ENCODE data around the gene GNAO1.

Gene GNAO1

DNA sequence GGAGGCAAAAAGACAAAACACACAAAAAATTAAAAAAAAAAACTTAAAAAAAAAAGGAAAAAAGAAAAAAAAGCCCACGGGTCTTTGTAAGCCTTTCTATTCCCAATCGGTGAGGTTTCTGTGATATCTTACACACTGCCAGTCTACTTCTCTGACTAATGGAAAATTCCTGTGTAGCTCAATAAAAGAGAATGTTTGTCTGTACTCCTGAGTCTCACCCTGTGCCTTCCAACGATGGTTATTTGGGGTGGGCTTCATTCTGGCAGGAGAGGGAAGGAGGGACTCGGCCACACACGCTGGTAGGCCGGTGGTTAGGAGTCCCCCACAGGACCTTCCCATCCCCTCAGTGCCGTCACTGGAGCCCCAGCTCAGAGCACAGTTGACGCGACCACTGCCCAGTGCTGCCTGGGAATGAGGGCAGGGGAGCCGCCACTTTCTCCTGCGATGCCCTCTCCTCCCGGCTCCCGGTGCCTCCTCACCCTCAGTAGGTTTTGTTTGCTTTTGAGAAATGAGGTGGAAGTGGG lies 166.0 kb downstream of the GNAO1 start:
- Histone ChIP-seq H3K9me3 (no peaks in the 10 kb centered on the region), H3K27ac (peak overlapping the region; percentile 58), H3K4me1 (ENCODE audit: control insufficient read depth in 1 of 2, insufficient read depth in 1 of 2, low read depth in 1 of 2, low read length in 1 of 2) (peaks cover 23 to 24% of the 10 kb centered on the region in 2 experiments), H3K4me3 (ENCODE audit: low read depth in 1 of 2, low read length in 1 of 2) (peak overlapping the region; percentile 46 to 62), H3K36me3 (peaks cover 9% of the 10 kb centered on the region), H3K27me3 (no peaks in the 10 kb centered on the region)
- TF ChIP-seq CTCF (IDR thresholded peaks at IDR 0.05), result no peak

GRCh38 chr16:56357765-56358322 lies 166.6 kb downstream of the GNAO1 start:
- Histone ChIP-seq H3K4me3 (ENCODE audit: low read depth in 1 of 2, low read length in 1 of 2) (peak overlapping the region; percentile 46 to 62), H3K9me3 (no peaks in the 10 kb centered on the region), H3K27me3 (no peaks in the 10 kb centered on the region), H3K36me3 (peaks cover 15% of the 10 kb centered on the region), H3K27ac (peak overlapping the region; percentile 58), H3K4me1 (ENCODE audit: control insufficient read depth in 1 of 2, insufficient read depth in 1 of 2, low read depth in 1 of 2, low read length in 1 of 2) (peaks cover 23 to 24% of the 10 kb centered on the region in 2 experiments)
- no peak for TF ChIP-seq CTCF (IDR thresholded peaks at IDR 0.05)

DNA sequence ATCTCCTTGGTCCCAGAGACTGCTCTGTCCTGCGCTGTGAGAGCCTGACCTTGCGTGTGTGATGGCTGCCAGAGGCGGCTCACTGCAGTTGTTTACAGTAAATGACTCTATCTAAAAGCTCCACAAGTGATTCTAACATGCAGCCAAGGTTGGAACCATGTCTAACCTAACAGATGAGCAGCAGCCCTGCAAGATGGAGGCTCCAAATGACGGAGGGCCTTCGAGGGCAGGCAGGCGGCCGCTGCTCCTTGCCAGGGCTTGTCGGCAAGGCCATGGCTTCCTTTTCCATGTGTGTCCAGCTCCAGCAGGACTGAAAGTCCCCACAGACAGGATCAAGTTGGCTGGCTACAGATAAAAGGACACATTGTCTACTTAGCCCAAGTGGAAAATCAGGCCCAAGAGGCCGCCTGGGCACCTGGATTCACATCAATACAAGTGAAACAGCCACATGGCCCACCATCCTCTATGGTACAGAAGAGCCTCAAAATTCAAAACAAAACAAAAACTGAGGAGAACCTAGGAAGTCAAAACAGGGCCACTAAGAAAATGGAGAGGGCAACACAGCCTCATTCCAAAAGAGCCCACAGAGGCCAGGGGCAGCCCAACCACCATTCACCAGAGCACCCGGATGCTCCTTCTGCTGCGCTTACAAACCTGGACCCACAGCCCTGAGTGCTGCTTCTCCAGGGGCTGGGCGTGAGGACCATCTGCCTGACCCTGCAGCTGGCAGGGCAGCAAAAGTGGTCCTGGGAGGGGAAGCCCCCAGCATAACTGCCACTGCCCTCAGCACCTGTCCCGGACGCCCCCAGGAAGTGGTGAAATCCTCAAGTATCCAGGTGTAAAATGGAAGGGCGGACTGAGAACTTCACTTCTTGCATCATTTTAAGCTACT lies 169.1 kb downstream of the GNAO1 start:
- Histone ChIP-seq H3K9me3 (no peaks in the 10 kb centered on the region), H3K4me1 (ENCODE audit: control insufficient read depth in 1 of 2, insufficient read depth in 1 of 2, low read depth in 1 of 2, low read length in 1 of 2) (peaks cover 23 to 24% of the 10 kb centered on the region in 2 experiments), H3K27me3 (no peaks in the 10 kb centered on the region), H3K27ac (peak overlapping the region; percentile 13), H3K4me3 (ENCODE audit: low read depth in 1 of 2, low read length in 1 of 2) (no peak overlapping the region), H3K36me3 (peaks cover 39% of the 10 kb centered on the region)
- TF ChIP-seq CTCF (IDR thresholded peaks at IDR 0.05), result no peak

DNA sequence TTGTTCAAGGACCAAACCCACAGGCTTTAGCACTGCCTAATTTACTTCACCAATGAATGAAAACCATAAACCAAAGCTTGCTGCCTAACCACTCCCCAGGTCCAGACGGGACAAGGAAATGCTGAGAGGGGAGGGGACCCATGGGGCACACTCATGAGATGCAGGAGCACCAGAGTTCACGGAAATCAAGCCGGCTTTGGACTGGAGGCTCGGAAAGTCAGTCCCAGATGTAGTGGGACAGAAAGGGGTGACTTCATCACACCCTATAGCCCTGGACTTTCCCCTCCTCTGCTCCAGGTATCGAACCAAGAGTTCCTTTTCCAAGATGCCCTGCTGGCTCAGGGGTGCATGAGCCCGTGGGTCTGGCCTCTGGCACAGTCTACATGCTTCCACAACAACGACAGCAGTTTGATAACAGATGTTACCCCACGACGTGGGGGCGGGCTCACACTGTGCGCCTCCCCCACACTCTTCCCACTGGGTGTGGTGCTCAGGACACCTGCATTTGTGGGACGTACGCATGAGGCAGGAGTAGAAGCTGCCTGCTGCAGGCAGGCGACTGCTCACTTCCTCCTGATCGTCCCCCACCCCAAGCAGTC lies 170.9 kb downstream of the GNAO1 start:
- TF ChIP-seq CTCF (IDR thresholded peaks at IDR 0.05), result no peak
- H3K4me1 ChIP-seq (ENCODE audit: control insufficient read depth in 1 of 2, insufficient read depth in 1 of 2, low read depth in 1 of 2, low read length in 1 of 2), result peaks cover 13 to 14% of the 10 kb centered on the region in 2 experiments
- H3K9me3 ChIP-seq, result no peaks in the 10 kb centered on the region
- no peak overlapping the region for H3K4me3 ChIP-seq (ENCODE audit: low read depth in 1 of 2, low read length in 1 of 2)
- H3K36me3 ChIP-seq, result peaks cover 50% of the 10 kb centered on the region
- H3K27ac ChIP-seq, result no peak overlapping the region
- no peaks in the 10 kb centered on the region for H3K27me3 ChIP-seq

DNA sequence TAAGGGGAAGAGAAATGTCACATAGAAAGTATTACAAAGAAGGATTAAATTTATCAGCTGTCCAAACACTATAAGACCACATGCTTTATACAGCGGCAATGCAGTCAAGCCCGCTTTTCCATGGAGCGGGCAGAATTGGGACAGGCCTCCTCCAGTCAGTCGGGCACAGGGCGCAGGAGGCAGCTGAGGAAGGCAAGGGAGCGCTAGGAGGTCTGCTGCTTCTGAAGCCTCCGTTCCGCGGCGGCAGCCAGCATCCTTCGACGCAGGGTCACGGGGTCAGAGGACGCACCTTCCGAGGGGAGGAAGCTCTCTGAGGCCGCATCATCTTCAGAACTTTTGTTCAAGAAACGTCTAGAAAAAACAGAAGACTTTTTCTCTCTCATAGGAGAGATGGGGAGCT lies 171.4 kb downstream of the GNAO1 start:
- H3K4me3 ChIP-seq (ENCODE audit: low read depth in 1 of 2, low read length in 1 of 2), result no peak overlapping the region
- no peaks in the 10 kb centered on the region for H3K9me3 ChIP-seq
- H3K36me3 ChIP-seq, result peaks cover 54% of the 10 kb centered on the region
- no peaks in the 10 kb centered on the region for H3K27me3 ChIP-seq
- TF ChIP-seq CTCF (IDR thresholded peaks at IDR 0.05), result no peak
- no peak overlapping the region for H3K27ac ChIP-seq
- H3K4me1 ChIP-seq (ENCODE audit: control insufficient read depth in 1 of 2, insufficient read depth in 1 of 2, low read depth in 1 of 2, low read length in 1 of 2), result peaks cover 8% of the 10 kb centered on the region in 2 experiments

Data from neutrophil (primary cell).